Activated naive CD4-positive, alpha-beta T cell (primary cell): ENCODE data around the gene DNAJC30.
A peak's percentile ranks its signal among the peaks of the same experiment; 100 is the strongest.
"Not testable (repeated sequence)": the region's sequence is repeated elsewhere in the genome, so short reads cannot be mapped to it uniquely, and the experiment has no call there.

ENCODE experiments used
- DNase-seq, 4 experiments: peaks; one replicate each; lab custom pipeline; 2025; lab: John Stamatoyannopoulos, UW

DNAJC30 gene

DNA sequence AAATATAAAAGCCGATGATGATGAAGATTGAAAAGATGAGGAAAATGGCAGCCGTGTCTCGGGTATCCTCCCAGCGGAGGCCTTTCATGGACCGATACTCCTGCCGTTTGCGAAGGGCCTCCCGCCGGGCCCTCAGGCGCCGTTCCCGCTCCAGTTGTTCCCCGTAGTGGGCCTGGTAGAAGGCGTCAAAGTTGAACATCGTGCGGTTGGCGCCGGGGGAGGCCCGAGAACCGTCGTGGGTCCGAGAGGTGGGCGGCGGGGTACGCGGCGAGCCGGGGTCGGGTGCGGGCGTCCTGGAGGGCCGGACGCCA, 553 bp downstream of the DNAJC30 start:
- DNase-seq, result no peak

DNA sequence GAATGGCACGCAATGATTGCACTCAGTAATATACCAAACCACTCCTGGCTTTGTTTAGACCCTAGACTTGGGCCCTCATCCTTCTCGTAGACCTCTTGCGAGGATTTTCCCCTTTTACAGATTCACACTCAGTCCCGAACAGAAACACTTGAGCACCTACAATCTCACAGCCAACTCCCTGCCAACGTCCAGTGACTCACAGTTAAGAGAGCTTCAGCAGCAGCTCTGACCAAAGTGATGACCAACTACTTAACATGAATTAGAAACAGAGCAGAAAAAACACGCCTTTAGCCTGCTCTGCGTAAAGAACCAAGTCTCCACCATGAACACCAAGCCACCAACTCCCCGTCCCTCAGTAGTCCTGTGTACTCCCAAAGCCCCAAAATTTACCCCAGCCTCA, 2.2 kb downstream of the DNAJC30 start:
- DNase-seq, result no peak

DNA sequence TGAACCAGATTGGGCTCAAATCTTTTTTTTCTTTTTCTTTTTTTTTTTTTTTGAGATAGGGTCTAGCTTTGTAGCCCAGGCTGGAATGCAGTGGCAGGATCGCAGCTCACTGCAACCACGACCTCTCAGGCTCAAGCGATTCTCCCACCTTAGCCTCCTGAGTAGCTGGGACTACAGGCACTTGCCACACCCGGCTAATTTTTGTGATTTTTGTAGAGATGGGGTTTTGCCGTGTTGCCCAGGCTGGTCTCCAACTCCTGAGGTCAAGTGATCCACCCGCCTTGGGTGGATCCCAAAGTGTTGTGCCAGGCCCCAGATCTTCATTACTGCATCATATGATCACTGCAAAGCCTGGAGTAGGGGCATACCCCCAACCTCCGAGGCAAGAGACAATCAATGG, 2.8 kb downstream of the DNAJC30 start:
- DNase-seq, result no peak

- DNase-seq, result no peak
Measured at GRCh38 chr7:73679709-73680108, 3.5 kb downstream of the DNAJC30 start.

DNA sequence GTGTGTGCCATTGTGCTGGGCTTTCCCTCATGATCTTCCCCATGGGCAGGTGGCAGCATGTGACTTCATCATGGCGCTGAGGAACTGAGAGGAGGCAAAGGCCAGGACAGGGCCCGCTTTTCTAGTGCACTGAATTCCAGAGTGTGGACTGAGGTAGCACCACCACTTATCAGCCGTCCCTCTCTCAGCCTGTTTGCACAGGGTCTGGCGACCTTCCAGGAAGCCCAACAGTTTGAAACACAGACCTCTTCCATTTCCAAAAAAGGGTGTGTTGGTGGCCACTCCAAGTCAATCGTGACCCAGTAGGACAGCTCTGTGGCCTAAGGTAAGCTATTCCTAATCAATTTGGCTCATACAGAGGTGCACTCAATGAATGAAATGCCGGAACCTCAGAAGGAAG, 4.4 kb downstream of the DNAJC30 start:
- no peak for DNase-seq

DNA sequence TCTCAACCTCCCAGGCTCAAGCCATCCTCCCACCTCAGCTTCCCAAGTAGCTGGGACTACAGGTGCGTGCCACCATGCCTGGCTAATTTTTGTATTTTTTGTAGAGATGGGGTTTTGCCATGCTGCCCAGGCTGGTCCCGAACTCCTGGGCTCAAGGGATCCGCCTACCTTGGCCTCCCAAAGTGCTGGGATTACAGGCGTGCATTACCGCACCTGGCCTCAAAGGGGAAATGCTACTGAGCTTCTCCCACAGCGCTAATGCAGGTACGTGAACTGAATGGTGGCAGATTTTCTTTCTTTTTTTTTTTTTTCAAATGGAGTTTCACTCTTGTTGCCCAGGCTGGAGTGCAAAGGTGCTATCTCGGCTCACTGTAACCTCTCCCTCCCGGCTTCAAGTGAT, 7.2 kb downstream of the DNAJC30 start:
- not testable (repeated sequence) for DNase-seq

DNA sequence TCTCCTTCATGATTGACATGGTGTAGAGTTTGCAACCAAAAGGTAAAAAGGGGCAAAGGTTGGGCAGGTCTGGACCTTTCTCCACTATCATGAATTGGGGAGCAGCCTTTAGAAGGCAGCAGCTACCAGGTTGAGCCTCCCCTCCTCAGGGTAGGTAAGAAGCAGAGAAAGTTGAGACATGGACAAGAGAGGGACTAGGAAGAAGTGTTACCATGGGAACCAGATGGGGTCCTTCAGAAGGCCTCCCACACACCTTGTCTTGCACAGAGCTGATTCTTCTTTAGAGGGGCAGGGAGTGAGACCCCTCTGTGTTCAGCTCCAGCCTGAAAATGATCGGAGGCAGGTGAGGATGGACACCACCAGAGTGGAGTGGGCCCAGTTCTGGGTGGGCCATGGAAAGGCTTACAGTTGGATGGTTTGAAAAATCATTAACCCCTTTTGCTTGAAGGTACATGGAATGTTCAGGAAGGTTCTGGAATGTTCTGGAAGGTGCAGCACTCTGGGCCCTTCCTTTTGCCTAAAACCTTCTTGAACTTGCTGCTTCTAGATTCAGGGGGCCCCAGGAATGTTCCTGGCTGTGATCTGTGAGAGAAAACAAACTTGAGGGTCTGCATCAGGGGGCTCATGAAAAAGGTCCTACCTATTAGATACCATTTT, 8.7 kb downstream of the DNAJC30 start:
- DNase-seq, result no peak

DNA sequence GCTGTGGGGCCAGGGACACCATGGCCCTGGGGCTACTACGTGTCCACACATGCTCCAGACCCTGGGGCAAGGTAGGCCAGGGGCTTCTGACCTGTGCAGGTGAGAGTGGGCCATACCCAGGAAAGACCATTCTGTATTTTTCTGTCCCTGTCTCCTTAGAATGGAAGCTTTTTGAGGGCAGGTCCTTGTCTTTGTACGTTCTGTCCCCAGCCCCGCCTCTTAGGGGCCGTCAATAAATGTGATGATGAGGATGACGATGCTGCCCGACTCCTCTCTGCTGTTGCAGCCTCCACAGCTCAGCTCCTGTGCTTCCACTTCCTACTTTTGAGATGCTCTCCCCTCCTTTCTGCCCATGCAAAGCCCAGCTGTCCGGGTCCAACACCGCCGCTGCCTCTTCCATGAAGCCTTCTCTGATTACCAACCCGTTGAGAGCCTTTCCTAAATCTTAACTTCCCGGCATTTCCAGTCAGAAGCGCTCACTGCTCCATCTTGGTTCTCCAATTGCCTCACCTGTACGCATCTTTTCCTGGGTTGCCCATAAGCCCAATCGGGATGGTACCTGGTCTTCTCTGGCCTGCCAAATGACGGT, 11.3 kb downstream of the DNAJC30 start:
- DNase-seq, result no peak

GRCh38 chr7:73671322-73671661, 12.0 kb downstream of the DNAJC30 start:
- DNase-seq, result no peak

- no peak for DNase-seq
Measured at GRCh38 chr7:73669858-73670385, 13.3 kb downstream of the DNAJC30 start.

- no peak for DNase-seq
Measured at GRCh38 chr7:73669288-73669701, 14.0 kb downstream of the DNAJC30 start.

GRCh38 chr7:73668886-73669230, 14.4 kb downstream of the DNAJC30 start:
- DNase-seq, result no peak

DNA sequence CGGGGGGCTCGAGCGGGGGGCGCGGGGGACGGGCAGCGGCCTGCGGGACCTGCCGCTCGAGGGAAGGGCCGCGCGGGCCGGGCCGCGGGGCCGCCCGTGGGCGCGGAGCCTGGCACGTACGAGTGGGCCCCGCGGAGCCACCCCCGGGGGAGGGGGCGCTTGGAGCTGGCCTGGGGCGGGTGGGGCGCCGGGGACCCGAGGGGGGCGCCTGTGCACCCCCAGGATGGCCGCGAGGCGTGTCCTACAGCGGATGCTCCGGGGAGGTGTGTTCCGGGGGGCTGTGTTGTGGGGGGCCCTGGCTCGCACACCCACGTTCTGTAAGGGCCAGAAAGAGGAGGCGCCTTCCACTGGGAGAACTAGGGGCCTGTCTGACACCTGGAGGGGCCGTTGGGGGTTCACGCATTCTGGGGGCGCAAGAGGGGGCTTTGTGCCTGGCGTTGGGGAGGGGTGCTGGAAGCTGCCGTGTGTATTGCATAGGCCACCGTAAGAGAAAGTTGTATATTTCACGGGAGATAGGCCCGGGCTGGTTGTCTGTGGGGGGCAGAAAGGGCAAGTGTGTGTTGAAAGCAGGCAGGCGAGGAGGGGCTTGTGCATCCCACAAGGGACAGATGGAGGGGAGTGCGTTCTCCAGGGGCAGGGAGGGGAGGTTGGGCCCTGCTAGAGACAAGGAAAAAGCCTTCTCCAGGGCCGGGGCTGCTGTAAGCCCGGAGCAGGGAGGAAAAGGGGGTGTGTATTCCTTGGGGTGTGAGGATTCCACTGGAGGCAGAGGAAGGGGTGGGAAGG, 15.0 kb downstream of the DNAJC30 start:
- DNase-seq, result peak in 1 of 4 experiments; percentile 13

DNA sequence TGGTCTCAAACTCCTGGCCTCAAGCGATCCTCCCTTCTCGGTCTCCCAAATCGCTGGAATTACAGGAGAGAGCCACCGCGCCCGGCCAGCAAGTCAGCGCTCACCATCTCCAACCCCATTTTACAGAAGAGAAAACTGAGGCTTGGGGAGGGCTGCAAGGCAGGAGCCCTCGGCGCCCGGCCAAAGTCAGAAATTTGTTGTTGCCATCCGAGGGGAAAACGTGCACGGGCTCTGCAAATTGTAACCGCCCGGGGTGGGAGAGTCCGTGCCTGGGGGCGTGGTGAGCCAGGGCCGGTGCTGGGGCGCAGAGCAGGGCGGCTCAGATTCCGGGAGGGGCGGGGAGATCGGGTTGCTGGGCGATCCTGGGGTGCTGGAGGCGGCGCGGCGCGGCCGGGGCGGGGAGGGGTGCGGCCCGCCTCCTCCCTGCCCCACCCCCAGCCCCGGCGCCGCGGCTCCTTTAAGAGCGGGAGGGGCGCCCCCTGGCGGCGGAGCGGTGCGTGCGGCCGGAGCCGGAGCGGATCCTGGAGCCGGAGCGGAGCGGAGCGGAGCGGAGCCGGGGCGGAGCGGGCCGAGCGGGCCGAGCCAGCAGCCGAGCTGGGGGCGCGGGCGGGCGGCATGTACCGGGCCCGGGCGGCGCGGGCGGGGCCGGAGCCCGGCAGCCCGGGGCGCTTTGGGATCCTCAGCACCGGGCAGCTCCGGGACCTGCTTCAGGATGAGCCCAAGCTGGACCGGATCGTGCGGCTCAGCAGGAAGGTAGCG, 15.7 kb downstream of the DNAJC30 start, which contains the start of gene VPS37D:
TSS of gene VPS37D (plus strand) at position 488 of the 759 bp plus-strand sequence. CDS start at position 616, 128 bp downstream.
- DNase-seq, result peak; percentile 78 to 96 (median 88)

GRCh38 chr7:73663033-73663432, 20.2 kb downstream of the DNAJC30 start:
- DNase-seq, result no peak

DNA sequence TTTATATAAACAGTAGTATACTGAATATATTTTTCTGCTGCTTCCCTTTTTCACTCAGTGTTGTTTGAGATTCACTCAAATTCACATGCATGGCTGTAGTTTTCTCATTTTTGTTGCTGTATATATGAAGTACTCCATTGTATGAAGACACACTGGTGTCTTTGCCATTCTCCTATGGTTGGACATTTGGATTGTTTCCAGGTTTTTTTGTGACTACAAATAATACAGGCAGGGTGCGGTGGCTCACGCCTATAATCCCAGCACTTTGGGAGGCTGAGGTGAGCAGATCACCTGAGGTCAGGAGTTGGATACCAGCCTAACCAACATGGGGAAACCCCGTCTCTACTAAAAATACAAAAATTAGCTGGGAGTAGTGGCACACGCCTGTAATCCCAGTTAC, 22.7 kb downstream of the DNAJC30 start:
- not testable (repeated sequence) for DNase-seq

DNA sequence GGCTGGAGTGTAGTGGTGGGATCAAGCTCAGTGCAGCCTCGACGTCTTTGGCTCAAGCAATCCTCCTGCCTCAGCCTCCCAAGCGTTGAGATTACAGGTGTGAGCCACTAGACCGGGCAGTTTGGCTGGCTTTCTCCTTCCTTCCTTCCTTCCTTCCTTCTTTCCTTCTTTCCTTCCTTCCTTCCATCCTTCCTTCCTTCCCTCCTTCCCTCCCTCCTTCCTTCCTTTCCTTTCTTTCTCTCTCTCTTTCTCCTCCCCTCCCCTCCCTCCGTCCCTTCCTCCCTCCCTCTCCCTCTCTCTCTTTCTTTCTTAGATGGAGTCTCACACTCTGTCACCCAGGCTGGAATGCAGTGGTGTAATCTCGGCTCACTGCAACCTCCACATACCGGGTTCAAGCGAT, 23.3 kb downstream of the DNAJC30 start:
- no peak for DNase-seq

- not testable (repeated sequence) for DNase-seq
Measured at GRCh38 chr7:73655309-73655708, 27.9 kb downstream of the DNAJC30 start.

DNA sequence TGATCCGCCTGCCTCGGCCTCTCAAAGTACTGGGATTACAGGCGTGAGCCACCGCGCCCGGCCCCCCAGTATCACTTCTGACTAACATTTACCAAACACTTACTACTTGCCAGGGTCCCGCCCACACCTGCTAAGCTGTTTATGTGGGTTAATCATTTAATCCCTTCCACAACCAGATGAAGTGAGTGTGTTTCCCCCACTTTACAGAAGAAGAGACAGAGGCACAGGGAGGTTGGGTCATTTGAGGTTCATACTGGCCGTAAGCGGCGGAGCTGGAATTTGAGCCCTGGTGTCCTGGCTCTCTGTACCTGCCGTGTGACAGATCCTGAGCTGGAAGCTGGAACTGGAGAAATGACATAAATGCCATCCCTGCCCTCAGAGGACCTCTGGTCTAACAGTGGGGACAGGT, 30.7 kb downstream of the DNAJC30 start:
- DNase-seq, result no peak

GRCh38 chr7:73650524-73650923, 32.7 kb downstream of the DNAJC30 start:
- DNase-seq, result no peak

- DNase-seq, result no peak
Measured at GRCh38 chr7:73649576-73649975, 33.7 kb downstream of the DNAJC30 start.

DNA sequence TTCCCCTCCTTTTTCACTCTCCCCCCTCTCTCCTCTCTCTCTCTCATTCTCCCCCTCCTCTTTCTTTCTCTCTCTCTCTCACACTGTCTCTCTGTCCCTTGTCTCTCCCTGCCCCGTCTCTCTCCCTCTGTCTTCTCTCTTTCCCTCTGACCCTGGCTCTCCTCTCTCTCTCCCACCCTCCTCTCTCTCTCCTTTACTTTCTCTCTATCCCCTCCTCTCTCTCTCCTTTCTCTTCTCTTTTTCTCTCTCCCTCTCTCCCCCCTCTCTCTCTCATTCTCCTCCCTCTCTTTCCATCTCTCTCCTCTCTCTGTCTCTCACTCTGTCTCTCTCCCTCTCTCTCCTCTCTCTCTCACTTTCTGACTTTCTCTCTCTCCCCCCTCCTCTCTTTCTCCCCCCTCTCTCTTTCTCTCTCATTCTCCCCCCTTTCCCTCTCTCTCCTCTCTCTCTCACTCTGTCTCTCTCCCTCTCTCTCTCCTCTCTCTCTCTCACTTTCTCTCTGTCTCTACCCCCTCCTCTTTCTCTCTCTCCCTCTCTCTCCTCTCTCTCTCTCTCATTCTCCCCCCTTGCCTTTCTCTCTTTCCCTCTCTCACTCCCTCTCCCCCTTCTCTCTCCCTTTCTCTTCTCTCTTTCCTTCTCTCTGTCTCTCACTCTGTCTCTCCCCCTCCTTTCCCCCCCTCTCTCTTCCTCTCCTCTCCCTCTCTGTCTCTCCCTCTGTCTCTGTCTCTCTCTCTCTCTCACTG, 34.5 kb downstream of the DNAJC30 start:
- no peak for DNase-seq
